HS-5 (cell line): ENCODE measurements around the gene TNFSF8.

Experiments used
- DNase-seq: peaks from one replicate; pipeline ENCODE4 v3.0.0-alpha.2; 2012; ENCODE audit warnings: low read depth

Gene TNFSF8

GRCh38 chr9:114936581-114936980, 6.2 kb upstream of the TNFSF8 start:
- no peak for DNase-seq

- DNase-seq = no peak
Observed at GRCh38 chr9:114935119-114935518, 4.7 kb upstream of the TNFSF8 start.

- DNase-seq = no peak
Observed at GRCh38 chr9:114932502-114932901, 2.1 kb upstream of the TNFSF8 start.

GRCh38 chr9:114931407-114931806, 1.0 kb upstream of the TNFSF8 start:
- no peak for DNase-seq

- DNase-seq = no peak
Observed at GRCh38 chr9:114929201-114929600, 1.2 kb downstream of the TNFSF8 start.

- DNase-seq = no peak
Observed at GRCh38 chr9:114928671-114929070, 1.7 kb downstream of the TNFSF8 start.

- no peak for DNase-seq
Observed at GRCh38 chr9:114928136-114928535, 2.3 kb downstream of the TNFSF8 start.

- DNase-seq = no peak
Observed at GRCh38 chr9:114925672-114926071, 4.7 kb downstream of the TNFSF8 start.

GRCh38 chr9:114925039-114925438, 5.4 kb downstream of the TNFSF8 start:
- DNase-seq = no peak

GRCh38 chr9:114924327-114924726, 6.1 kb downstream of the TNFSF8 start:
- no peak for DNase-seq

- no peak for DNase-seq
Observed at GRCh38 chr9:114923918-114924317, 6.5 kb downstream of the TNFSF8 start.

- no peak for DNase-seq
Observed at GRCh38 chr9:114921171-114921570, 9.2 kb downstream of the TNFSF8 start.

GRCh38 chr9:114919611-114920010, 10.8 kb downstream of the TNFSF8 start:
- no peak for DNase-seq

- no peak for DNase-seq
Observed at GRCh38 chr9:114916481-114916880, 13.9 kb downstream of the TNFSF8 start.

- no peak for DNase-seq
Observed at GRCh38 chr9:114914139-114914538, 16.3 kb downstream of the TNFSF8 start.

GRCh38 chr9:114913656-114914055, 16.7 kb downstream of the TNFSF8 start:
- no peak for DNase-seq

GRCh38 chr9:114913217-114913616, 17.2 kb downstream of the TNFSF8 start:
- DNase-seq = no peak

GRCh38 chr9:114911167-114911821, 19.1 kb downstream of the TNFSF8 start:
- no peak for DNase-seq

- DNase-seq = no peak
Observed at GRCh38 chr9:114910541-114910940, 19.9 kb downstream of the TNFSF8 start.

GRCh38 chr9:114909661-114910060, 20.7 kb downstream of the TNFSF8 start:
- no peak for DNase-seq

- DNase-seq = no peak
Observed at GRCh38 chr9:114908805-114909448, 21.5 kb downstream of the TNFSF8 start.

- DNase-seq = no peak
Observed at GRCh38 chr9:114908104-114908622, 22.2 kb downstream of the TNFSF8 start.

- no peak for DNase-seq
Observed at GRCh38 chr9:114906922-114907571, 23.3 kb downstream of the TNFSF8 start.
